ENCODE results near the gene TNFSF15. TPM values are rescaled to one million over a fixed set of nuclear protein-coding genes. Genes with fewer than 3 reads are reported as not detected.

The TNFSF15 gene
- total RNA-seq, 1 donor from 2014 or later = 2.1 TPM

DNA sequence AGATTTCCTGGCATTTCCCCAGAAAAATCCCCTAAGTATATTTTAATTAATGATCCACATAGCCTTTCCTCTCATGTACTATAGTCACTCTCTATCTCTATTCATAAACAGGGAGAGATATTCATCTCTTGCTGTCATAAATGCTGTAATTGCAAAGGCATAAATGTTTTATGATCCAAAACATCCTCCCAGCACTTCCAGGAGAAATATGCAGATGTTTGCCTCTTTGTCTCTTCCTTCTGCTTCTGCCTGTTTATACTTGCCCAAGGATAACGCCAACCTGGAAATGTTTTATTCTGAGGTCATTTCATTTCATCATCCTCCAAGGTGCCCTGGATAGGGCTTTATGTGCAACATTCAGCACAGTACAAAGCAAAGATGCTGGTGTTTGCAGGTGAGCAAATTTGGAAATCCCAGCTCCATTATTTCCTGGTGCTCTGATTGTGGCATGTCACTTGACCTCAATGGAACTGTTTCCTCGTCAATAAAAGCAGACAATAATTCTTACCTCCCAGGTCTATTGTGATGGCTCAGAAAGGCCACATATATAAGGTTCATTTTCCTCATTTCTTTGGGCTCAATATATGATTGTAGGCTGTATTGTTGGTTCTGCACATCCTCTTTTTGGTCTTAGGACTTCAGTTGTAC, 6.9 kb downstream of the TNFSF15 start:
- no peak for DNase-seq (ENCODE audit: low spot score, unreplicated experiment)
- no peaks in the 10 kb centered on the region for H3K9me3 Mint-ChIP-seq (ENCODE audit: low read depth)
- peaks cover 15% of the 10 kb centered on the region for H3K4me1 Mint-ChIP-seq (ENCODE audit: low read depth)
- H3K36me3 Mint-ChIP-seq (ENCODE audit: insufficient read depth) = no peaks in the 10 kb centered on the region
- H3K27me3 Mint-ChIP-seq = no peaks in the 10 kb centered on the region
- H3K27ac Mint-ChIP-seq = no peak overlapping the region
- TF ChIP-seq, protein P1, sequence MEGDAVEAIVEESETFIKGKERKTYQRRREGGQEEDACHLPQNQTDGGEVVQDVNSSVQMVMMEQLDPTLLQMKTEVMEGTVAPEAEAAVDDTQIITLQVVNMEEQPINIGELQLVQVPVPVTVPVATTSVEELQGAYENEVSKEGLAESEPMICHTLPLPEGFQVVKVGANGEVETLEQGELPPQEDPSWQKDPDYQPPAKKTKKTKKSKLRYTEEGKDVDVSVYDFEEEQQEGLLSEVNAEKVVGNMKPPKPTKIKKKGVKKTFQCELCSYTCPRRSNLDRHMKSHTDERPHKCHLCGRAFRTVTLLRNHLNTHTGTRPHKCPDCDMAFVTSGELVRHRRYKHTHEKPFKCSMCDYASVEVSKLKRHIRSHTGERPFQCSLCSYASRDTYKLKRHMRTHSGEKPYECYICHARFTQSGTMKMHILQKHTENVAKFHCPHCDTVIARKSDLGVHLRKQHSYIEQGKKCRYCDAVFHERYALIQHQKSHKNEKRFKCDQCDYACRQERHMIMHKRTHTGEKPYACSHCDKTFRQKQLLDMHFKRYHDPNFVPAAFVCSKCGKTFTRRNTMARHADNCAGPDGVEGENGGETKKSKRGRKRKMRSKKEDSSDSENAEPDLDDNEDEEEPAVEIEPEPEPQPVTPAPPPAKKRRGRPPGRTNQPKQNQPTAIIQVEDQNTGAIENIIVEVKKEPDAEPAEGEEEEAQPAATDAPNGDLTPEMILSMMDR (IDR thresholded peaks at IDR 0.05; ENCODE audit: unreplicated experiment) = no peak
- no peak overlapping the region for H3K4me3 Mint-ChIP-seq (ENCODE audit: low read depth)

DNA sequence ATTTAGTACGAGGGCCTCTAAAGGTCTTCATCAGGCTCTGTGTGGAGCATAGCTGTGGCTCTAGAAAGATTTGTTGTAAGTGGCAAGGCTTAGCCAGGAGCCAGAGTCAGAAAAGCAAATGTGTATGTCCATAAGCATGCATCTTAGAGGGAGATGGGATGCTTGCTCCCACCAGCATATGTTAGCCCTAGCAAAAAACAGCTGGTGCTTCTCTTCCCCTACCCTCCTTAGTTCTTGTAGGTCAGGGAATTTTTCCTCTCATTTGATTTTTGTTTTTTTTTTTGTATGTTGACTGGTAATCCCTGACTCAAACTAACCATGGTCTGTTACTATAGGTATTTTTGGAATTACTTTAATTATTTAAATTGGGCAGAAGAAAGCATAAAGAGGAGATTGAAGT, 7.7 kb downstream of the TNFSF15 start:
- TF ChIP-seq, protein P1 (IDR thresholded peaks at IDR 0.05; ENCODE audit: unreplicated experiment) = no peak
- no peak for DNase-seq (ENCODE audit: low spot score, unreplicated experiment)
- Mint-ChIP-seq H3K4me1 (ENCODE audit: low read depth) (peaks cover 7% of the 10 kb centered on the region), H3K27ac (no peak overlapping the region), H3K36me3 (ENCODE audit: insufficient read depth) (no peaks in the 10 kb centered on the region), H3K9me3 (ENCODE audit: low read depth) (no peaks in the 10 kb centered on the region), H3K27me3 (no peaks in the 10 kb centered on the region), H3K4me3 (ENCODE audit: low read depth) (no peak overlapping the region)

DNA sequence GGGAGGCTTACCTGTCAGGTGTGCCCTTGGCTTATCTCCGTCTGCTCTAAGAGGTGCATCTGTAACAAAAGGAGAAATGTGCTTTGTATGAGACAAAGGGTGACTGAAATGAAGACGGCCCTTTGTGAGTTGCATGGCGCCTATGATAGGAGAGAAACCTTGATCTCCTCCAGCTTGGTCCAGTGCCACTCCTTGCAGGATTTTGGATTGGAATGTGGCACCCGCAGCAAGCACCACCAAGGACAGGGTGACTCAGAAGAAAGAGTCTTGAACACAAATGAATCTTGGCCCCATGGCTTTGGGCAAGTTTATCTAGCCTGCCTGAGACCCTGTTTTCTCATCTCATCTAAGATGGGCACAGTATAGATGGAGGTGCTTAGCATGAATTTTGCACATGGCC, 13.4 kb downstream of the TNFSF15 start:
- no peak overlapping the region for H3K4me3 Mint-ChIP-seq (ENCODE audit: low read depth)
- peaks cover 11% of the 10 kb centered on the region for H3K4me1 Mint-ChIP-seq (ENCODE audit: low read depth)
- TF ChIP-seq, protein P1 (IDR thresholded peaks at IDR 0.05; ENCODE audit: unreplicated experiment) = no peak
- no peak overlapping the region for H3K27ac Mint-ChIP-seq
- H3K9me3 Mint-ChIP-seq (ENCODE audit: low read depth) = no peaks in the 10 kb centered on the region
- no peaks in the 10 kb centered on the region for H3K36me3 Mint-ChIP-seq (ENCODE audit: insufficient read depth)
- no peak for DNase-seq (ENCODE audit: low spot score, unreplicated experiment)
- H3K27me3 Mint-ChIP-seq = no peaks in the 10 kb centered on the region

DNA sequence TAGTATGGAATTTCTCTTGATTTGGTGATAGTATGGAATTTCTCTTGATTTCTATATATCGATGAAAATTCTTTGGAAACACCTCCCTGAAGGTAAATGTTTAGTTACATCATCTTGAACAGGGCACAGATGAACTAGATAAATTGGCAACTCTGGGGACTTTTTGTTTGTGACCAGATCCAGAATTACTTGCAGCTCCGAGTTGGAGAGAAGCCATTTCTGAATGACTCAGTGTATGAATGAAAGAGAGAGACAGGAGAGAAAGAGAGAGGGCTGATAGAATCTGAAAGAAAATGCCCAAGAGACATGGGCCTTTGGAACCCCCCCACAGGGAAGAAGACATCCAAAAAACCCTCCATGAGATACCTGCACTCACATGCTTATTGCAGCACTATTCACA, 14.1 kb downstream of the TNFSF15 start:
- Mint-ChIP-seq H3K4me1 (ENCODE audit: low read depth) (peaks cover 15% of the 10 kb centered on the region), H3K36me3 (ENCODE audit: insufficient read depth) (no peaks in the 10 kb centered on the region), H3K27ac (no peak overlapping the region), H3K27me3 (no peaks in the 10 kb centered on the region), H3K9me3 (ENCODE audit: low read depth) (no peaks in the 10 kb centered on the region), H3K4me3 (ENCODE audit: low read depth) (no peak overlapping the region)
- no peak for DNase-seq (ENCODE audit: low spot score, unreplicated experiment)
- TF ChIP-seq, protein P1 (IDR thresholded peaks at IDR 0.05; ENCODE audit: unreplicated experiment) = no peak

DNA sequence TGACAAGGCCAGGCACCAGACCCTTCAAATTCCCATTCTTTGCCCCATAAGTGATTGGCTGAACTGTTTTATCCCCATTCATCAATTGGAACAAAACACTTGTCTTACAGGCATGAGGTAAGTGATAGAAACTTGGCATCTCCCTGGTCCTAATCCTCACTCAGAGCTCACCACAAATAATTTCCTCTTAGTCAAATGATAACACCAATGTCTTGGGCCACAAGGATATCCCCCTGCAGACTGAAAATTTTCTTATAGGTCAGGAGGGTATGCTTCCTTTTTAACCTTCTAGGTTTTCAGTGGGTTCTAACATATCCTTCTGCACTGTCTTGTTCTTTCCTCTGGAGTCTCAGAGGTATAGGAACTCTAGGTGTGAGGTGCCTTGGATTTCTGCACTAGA, 14.5 kb downstream of the TNFSF15 start:
- H3K36me3 Mint-ChIP-seq (ENCODE audit: insufficient read depth) = no peaks in the 10 kb centered on the region
- no peak overlapping the region for H3K27ac Mint-ChIP-seq
- DNase-seq (ENCODE audit: low spot score, unreplicated experiment) = no peak
- no peaks in the 10 kb centered on the region for H3K27me3 Mint-ChIP-seq
- H3K4me1 Mint-ChIP-seq (ENCODE audit: low read depth) = peaks cover 15% of the 10 kb centered on the region
- TF ChIP-seq, protein P1 (IDR thresholded peaks at IDR 0.05; ENCODE audit: unreplicated experiment) = no peak
- H3K4me3 Mint-ChIP-seq (ENCODE audit: low read depth) = no peak overlapping the region
- H3K9me3 Mint-ChIP-seq (ENCODE audit: low read depth) = no peaks in the 10 kb centered on the region

Measured in progenitor cell of endocrine pancreas (in vitro differentiated cells).